Stimulated activated CD8-positive, alpha-beta memory T cell treated with anti-CD3 and anti-CD28 coated beads, Interleukin-12 subunit alpha, Interleukin-12 subunit beta, amount 100 ng/mL, for 4 hours (primary cell): ENCODE data around the gene LRMDA.

ENCODE experiments used
- DNase-seq: peaks from one replicate; pipeline ENCODE4 v3.0.0-alpha.2; 2020; ENCODE audit warnings: low read depth

LRMDA gene

GRCh38 chr10:75425291-75426079, 5.9 kb upstream of the LRMDA start:
- no peak for DNase-seq

GRCh38 chr10:75426880-75427279, 4.5 kb upstream of the LRMDA start:
- DNase-seq = no peak

- DNase-seq = no peak
Measured at GRCh38 chr10:75427951-75428350, 3.5 kb upstream of the LRMDA start.

GRCh38 chr10:75428434-75429158, 2.8 kb upstream of the LRMDA start:
- DNase-seq = no peak

GRCh38 chr10:75429159-75429827, 2.1 kb upstream of the LRMDA start:
- no peak for DNase-seq

DNA sequence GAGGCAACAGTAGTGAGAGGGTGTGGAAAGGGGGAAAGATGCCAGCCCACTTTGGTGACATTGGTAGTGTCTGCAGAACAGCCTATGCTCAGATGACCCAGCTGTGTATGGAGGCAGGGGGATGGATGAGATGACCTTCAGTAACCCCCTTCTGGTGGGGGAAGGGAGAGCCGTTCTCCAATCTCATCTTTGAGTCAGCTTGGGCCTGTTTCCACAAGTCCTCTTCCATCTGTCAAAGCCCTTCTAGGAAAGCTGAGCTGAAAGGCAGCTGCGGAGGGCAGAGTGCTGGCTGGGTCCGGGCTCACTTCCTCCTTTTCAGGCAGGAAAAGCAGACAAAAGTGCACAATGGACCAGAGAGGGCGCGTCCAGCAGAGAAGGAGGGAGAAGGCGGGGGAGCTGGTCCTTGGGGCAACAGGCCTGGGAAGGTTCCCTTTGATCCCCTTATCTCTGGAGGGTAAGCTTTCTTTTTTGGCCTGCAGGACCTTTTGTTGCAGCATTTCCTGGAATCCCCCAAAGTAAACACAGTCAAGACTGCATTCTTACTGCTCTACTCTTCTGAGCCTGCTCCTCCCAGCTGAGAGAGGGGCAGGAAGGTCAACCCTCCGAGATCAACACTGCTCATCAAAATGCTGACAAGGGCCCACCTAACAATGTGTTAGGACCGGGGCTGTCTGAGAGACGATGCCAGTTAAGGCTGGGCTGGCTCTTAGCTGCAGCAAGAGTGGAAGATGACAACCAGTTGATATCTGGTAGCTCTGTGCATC, 1.2 kb upstream of the LRMDA start:
- DNase-seq = no peak

GRCh38 chr10:75432176-75432575, 752 bp downstream of the LRMDA start:
- DNase-seq = no peak

DNA sequence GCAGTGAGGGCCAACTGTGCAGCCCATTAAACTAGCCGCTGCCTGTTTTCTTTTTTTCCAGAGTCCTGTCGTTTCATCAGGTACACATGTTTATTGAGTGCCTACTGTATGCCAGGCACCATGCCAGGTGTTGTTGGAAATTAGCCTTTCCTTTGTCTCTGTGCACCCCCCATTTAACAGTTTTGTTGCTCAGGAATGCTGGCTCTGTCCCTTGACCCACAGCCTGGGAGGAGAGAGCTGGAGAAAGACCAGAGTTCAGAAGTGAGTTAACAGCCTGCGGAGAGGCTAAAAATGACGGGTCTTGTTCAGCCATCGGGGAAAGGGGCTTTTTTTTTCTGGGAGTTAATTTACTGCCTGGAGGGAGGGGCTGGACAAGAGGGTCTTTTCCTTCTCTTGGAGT, 1.3 kb downstream of the LRMDA start:
- no peak for DNase-seq

DNA sequence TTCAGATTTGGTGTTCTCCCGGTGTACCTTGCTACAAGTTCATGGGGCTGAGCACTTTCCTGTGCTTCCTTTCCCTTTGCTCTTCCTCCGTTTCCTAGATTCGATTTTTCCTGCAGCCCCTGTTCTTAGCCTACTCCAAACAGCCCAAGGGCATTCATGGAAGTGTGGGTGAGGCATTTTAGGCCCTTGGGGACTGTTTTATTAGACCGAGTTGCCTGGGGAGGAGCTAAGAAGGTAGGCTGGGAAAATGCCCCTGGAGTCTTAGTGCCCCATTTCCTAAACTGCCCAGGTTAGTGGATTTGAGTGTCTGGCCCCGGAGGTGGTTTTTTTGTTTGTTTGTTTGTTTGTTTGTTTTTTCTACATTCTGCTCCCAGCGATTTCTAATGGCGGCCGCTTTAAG, 1.8 kb downstream of the LRMDA start:
- no peak for DNase-seq

DNA sequence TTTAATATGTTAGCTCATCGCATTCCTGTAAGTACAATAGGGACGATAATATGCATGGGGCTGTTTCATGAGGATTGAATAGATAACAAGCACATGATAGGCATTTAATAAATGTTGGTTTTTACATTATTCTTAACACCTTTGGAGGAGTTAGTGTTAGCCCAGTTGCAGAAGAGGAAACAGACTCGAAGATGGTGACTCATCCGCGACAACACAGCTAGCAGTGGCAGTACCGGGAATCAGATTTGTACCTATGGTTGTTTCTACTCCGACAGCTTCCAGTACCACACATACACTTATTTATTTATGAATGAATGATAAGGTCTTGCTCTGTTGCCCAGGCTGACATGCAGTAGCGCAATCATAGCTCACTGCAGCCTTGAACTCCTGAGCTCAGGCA, 2.9 kb downstream of the LRMDA start:
- DNase-seq = no peak

DNA sequence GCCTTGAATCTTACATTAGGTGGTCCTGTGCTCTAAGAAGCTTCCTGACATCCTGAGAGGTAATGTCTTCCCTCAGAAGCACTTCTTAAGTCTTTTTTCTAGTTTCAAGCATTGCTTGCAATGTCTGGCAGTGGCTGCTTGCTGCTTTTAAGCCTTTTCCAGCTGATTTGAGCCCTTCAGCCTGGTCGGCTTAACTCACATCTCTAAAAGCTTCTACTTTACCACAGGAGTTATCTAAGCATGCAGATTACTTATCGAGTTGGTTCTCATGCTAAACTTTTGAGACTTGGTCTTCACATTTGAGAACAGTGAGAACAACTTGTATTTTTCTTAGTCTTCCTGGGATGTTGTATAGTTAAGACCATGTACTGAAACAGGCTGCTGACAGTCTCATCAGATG, 3.9 kb downstream of the LRMDA start:
- no peak for DNase-seq

DNA sequence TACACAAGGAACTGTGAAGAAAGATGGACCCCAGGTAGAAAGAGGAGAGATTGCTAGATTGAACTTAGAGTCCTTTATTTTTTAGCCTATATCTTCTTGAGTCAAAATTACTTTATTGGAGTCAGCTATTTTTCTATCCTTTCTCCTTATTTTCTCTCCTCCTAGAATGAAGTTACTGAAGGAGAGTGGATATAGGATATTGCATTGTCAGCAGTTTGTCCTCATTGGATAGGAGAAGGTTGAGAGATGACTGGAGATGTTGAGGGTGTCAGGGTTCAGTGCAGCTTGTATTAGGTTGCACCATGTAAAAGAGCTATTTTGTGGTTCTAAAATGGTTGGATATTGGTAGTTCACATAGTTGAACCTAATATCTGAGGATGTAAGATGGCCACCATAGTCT, 5.5 kb downstream of the LRMDA start:
- DNase-seq = no peak

GRCh38 chr10:75437693-75438092, 6.3 kb downstream of the LRMDA start:
- no peak for DNase-seq

- DNase-seq = no peak
Measured at GRCh38 chr10:75438275-75438674, 6.9 kb downstream of the LRMDA start.

GRCh38 chr10:75439811-75440210, 8.4 kb downstream of the LRMDA start:
- no peak for DNase-seq

GRCh38 chr10:75440271-75440793, 8.9 kb downstream of the LRMDA start:
- no peak for DNase-seq

- no peak for DNase-seq
Measured at GRCh38 chr10:75441196-75441595, 9.8 kb downstream of the LRMDA start.

- no peak for DNase-seq
Measured at GRCh38 chr10:75441682-75442081, 10.3 kb downstream of the LRMDA start.

- no peak for DNase-seq
Measured at GRCh38 chr10:75443362-75443761, 11.9 kb downstream of the LRMDA start.

DNA sequence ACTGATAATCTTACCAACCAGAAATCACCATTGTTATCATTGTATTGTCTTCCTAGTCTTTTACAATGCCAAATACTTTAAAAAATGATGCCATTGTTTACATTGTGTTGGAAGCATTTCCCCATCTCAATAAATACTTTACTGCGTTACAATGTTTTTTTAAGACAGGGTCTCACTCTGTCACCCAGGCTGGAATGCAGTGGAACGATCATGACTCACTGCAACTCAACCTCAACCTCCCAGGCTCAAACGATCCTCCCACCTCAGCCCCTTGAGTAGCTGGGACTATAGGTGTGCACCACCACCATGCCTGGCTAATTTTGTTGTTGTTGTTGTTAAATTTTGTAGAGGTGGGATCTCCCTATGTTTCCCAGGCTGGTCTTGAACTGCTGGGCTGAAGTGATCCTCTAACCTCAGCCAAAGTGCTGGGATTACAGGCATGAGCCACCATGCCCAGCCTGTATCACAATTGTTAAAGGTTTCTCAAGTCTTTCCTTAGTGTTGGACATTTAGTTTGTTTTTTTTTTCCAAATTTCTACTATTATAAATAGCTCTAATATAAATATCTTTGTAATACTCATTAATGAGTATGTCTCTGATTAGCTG, 13.5 kb downstream of the LRMDA start:
- no peak for DNase-seq

- DNase-seq = no peak
Measured at GRCh38 chr10:75446508-75446907, 15.1 kb downstream of the LRMDA start.

DNA sequence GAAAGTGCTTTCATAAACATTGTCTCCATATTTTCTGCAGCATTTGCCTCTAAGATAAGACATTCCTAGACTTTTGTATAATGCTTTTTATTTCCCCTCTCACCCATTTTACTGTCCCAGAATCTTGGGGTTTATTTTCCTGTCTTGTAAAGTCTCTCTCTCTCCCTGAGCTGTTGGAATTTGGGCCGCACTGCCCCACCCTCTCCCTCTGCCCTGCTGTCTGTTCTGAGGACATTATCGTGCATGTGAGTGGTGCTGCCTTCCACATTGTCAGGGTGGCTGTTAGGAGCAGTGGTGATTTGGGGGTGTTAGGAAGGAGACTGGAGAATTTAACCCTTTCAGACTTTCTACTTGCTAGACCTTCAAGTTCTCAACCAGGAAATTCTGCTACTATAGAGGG, 16.7 kb downstream of the LRMDA start:
- no peak for DNase-seq
